A673 (cell line): ENCODE results near the gene GALNT7. TPM values are rescaled to one million over a fixed set of nuclear protein-coding genes. Genes with fewer than 3 reads are reported as not detected.

Experiments
- BruUV-seq: library from RNA; stranded (reverse); fragments of 400-500 nt; replicated peaks from 2 replicates; lab custom pipeline; 2021; lab: Mats Ljungman, UMichigan
- CTCF ChIA-PET: fragments of 300-600 bp; sonication (Branson Sonifier 250); formaldehyde crosslinking; loops from one replicate; lab custom pipeline; 2022; ENCODE audit warnings: antibody characterized with exemption; lab: Charles Lee
- POLR2A ChIA-PET: fragments of 300-600 bp; sonication (Branson Sonifier 250); formaldehyde crosslinking; loops from one replicate; lab custom pipeline; 2022; ENCODE audit warnings: antibody characterized with exemption; ENCODE audit not compliant: low non-redundant PET; lab: Charles Lee
- DNase-seq: peaks from one replicate; pipeline ENCODE4 v3.0.0-alpha.2; 2015; ENCODE audit warnings: low spot score
- H3K27ac ChIP-seq: fragments of 200-600 bp; sonication (generic); 2 replicates; pipeline ENCODE4 v1.5.1; 2016; ENCODE audit warnings: mixed run types, low read depth, mild to moderate bottlenecking, mixed read lengths, antibody characterized with exemption, low read length; ENCODE audit not compliant: poor library complexity, severe bottlenecking
- H3K27me3 ChIP-seq: fragments of 200-600 bp; sonication (generic); replicated peaks from 2 replicates; pipeline ENCODE4 v1.6.1; 2017; ENCODE audit warnings: mixed run types, low read depth, mild to moderate bottlenecking, mixed read lengths, antibody characterized with exemption, low read length; ENCODE audit not compliant: insufficient read depth, poor library complexity
- H3K36me3 ChIP-seq: fragments of 200-600 bp; sonication (generic); 2 replicates; pipeline ENCODE4 v1.6.1; 2016; ENCODE audit warnings: mixed run types, mild to moderate bottlenecking, mixed read lengths, antibody characterized with exemption, low read length; ENCODE audit not compliant: insufficient read depth, poor library complexity, severe bottlenecking
- H3K4me1 ChIP-seq: fragments of 200-600 bp; sonication (generic); 2 replicates; pipeline ENCODE4 v1.6.1; 2017; ENCODE audit warnings: mixed run types, mild to moderate bottlenecking, mixed read lengths, antibody characterized with exemption, low read length; ENCODE audit not compliant: insufficient read depth, poor library complexity, severe bottlenecking
- H3K4me3 ChIP-seq: fragments of 200-600 bp; sonication (generic); 2 replicates; pipeline ENCODE4 v1.5.1; 2016; ENCODE audit warnings: low read depth, mixed run types, mild to moderate bottlenecking, mixed read lengths, low read length; ENCODE audit not compliant: poor library complexity, severe bottlenecking
- H3K9me3 ChIP-seq: fragments of 200-600 bp; sonication (generic); 2 replicates; pipeline ENCODE4 v1.6.1; 2016; ENCODE audit warnings: mixed run types, low read depth, mild to moderate bottlenecking, mixed read lengths, antibody characterized with exemption, low read length; ENCODE audit not compliant: poor library complexity, severe bottlenecking
- EZH2 ChIP-seq: fragments of 200-600 bp; sonication (generic); IDR thresholded peaks from 2 replicates; pipeline ENCODE4 v1.6.1; 2017; ENCODE audit warnings: borderline replicate concordance, low read depth, mild to moderate bottlenecking, mixed read lengths, antibody characterized with exemption, low read length; ENCODE audit not compliant: poor library complexity, severe bottlenecking
- intact Hi-C: fragments of 100-400 bp; cut with micrococcal nuclease; formaldehyde crosslinking; loops from one replicate; pipeline ENCODE4 v1.10.0; 2022; ENCODE audit not compliant: unreplicated experiment
- total RNA-seq: library from RNA; stranded (reverse); gene quantifications from 2 replicates; pipeline ENCODE4 v1.2.3, GENCODE V29; 2021
- TF ChIP-seq, protein P1 (sequence below): fragments of 300-800, 200-600 bp; sonication (generic); conservative IDR thresholded peaks from 2 replicates; pipeline ENCODE4 v1.5.1; 2017; ENCODE audit warnings: low read depth, mild to moderate bottlenecking, antibody characterized with exemption, low read length, moderate library complexity, mixed read lengths

The GALNT7 gene
- total RNA-seq, 1 experiment from 2014 or later: 89.7 TPM

DNA sequence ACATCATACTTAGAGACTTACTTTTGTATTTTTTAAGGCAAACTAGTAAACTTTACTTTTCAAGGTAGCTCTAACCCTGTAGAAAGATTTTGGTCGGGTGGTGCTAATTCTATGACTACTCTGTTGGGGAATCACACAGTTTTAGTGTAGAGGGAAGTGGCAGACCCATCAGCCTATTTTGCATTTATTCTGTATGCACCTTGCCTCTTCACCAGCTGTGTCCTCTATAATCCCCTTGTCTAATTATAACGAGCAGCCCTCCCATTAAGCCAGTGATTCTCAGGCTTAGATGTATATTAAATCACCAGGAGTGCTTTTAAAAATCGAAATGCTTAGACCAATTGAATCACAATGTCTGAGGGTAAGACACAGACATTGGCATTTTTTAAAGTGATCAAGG lies 78.1 kb downstream of the GALNT7 start:
- intact Hi-C loops: no loop called here
- Histone ChIP-seq H3K9me3 (no peaks in the 10 kb centered on the region), H3K4me3 (no peak overlapping the region), H3K27ac (peak overlapping the region; percentile 21), H3K36me3 (no peaks in the 10 kb centered on the region), H3K4me1 (peaks cover 79% of the 10 kb centered on the region), H3K27me3 (no peaks in the 10 kb centered on the region)
- no TSS peak for BruUV-seq
- ChIA-PET CTCF (interaction anchor here (0.5 to 1.4 kb wide), 2 partner anchors 233 to 249 kb away, joined by 3 to 7 read pairs; no protein-coding TSS in a partner anchor), POLR2A (no interaction called here)
- no peak for TF ChIP-seq EZH2
- TF ChIP-seq, protein P1, sequence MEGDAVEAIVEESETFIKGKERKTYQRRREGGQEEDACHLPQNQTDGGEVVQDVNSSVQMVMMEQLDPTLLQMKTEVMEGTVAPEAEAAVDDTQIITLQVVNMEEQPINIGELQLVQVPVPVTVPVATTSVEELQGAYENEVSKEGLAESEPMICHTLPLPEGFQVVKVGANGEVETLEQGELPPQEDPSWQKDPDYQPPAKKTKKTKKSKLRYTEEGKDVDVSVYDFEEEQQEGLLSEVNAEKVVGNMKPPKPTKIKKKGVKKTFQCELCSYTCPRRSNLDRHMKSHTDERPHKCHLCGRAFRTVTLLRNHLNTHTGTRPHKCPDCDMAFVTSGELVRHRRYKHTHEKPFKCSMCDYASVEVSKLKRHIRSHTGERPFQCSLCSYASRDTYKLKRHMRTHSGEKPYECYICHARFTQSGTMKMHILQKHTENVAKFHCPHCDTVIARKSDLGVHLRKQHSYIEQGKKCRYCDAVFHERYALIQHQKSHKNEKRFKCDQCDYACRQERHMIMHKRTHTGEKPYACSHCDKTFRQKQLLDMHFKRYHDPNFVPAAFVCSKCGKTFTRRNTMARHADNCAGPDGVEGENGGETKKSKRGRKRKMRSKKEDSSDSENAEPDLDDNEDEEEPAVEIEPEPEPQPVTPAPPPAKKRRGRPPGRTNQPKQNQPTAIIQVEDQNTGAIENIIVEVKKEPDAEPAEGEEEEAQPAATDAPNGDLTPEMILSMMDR: no peak
- DNase-seq: peak; percentile 76

DNA sequence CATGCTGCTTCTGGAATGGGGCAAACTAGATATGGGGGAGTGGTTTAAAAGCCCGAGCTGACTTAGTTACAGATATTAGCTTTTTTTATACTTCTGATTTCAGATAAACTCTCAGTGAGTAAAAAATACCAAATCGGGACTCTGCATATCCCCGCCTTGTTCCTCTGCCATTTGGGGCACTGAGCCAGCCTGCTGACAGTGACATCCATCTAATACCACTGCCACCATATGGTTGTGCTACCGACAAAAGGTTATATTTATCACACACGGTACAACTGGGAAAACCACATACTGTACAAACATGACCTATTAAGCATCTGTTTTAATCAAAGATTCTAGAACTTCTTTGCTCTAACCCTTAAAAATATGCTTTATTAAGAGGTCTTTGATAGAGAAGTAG lies 78.7 kb downstream of the GALNT7 start:
- Histone ChIP-seq H3K27ac (peak overlapping the region; percentile 21), H3K4me3 (no peak overlapping the region), H3K4me1 (peaks cover 83% of the 10 kb centered on the region), H3K27me3 (no peaks in the 10 kb centered on the region), H3K9me3 (no peaks in the 10 kb centered on the region), H3K36me3 (no peaks in the 10 kb centered on the region)
- POLR2A ChIA-PET: no interaction called here
- CTCF ChIA-PET: interaction anchor here (1.4 kb wide), 1 partner anchor 233 kb away, joined by 7 read pairs; no protein-coding TSS in a partner anchor
- TF ChIP-seq, protein P1: no peak
- TF ChIP-seq EZH2: no peak
- no peak for DNase-seq
- intact Hi-C loops: no loop called here
- no TSS peak for BruUV-seq

DNA sequence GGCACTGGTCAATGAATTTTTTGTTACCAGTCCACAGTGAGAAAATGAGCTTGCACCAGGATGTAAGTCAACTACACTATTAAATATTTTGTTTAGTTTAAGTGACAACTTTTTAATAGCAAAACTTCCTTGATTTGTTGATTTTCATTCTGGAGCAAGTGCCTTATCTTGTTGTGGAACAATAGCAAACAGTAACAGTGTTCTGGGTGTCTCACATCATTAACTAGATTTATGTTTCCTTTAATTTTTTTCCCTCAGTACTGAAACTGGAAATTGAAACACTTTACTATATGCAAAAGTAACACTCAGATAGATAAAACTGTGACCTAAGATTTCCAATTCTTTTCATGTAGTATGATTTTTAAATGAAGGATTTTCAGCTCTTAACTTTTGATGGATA lies 80.1 kb downstream of the GALNT7 start:
- Histone ChIP-seq H3K4me3 (no peak overlapping the region), H3K4me1 (peaks cover 70% of the 10 kb centered on the region), H3K9me3 (no peaks in the 10 kb centered on the region), H3K36me3 (no peaks in the 10 kb centered on the region), H3K27ac (no peak overlapping the region), H3K27me3 (no peaks in the 10 kb centered on the region)
- POLR2A ChIA-PET: interaction anchor here (0.6 kb wide), 1 partner anchor 21 kb away, joined by 3 read pairs; no protein-coding TSS in a partner anchor
- no TSS peak for BruUV-seq
- intact Hi-C loops: no loop called here
- CTCF ChIA-PET: no interaction called here
- DNase-seq: no peak
- TF ChIP-seq, protein P1: no peak
- no peak for TF ChIP-seq EZH2
